SK-N-SH (cell line): ENCODE results near the gene KCNQ2.

Experiments used
- CTCF ChIP-seq: fragments of 200-600 bp; sonication (generic); IDR thresholded peaks from 2 replicates; pipeline ENCODE4 v1.6.1; 2017; ENCODE audit warnings: antibody characterized with exemption, mild to moderate bottlenecking, moderate library complexity
- EP300 ChIP-seq, 2 experiments: IDR thresholded peaks; 2 replicates each; pipeline versions ENCODE4 v1.4.0 to v1.6.1; 2012; ENCODE audit warnings: borderline replicate concordance in 1 of 2, low read depth in 1 of 2, low read length in 1 of 2
- FOXM1 ChIP-seq: IDR thresholded peaks from 2 replicates; pipeline ENCODE4 v1.4.0; 2012; ENCODE audit warnings: low read depth, mild to moderate bottlenecking
- PBX3 ChIP-seq: IDR thresholded peaks from 2 replicates; pipeline ENCODE4; 2012
- POLR2AphosphoS5 ChIP-seq: IDR thresholded peaks from 2 replicates; pipeline ENCODE4 v1.6.1; 2012; ENCODE audit warnings: low read depth, low read length
- RAD21 ChIP-seq: IDR thresholded peaks from 2 replicates; pipeline ENCODE4 v1.6.1; 2012; ENCODE audit warnings: mild to moderate bottlenecking, low read length

- TF ChIP-seq CTCF (no peak), POLR2AphosphoS5 (no peak), EP300 (IDR thresholded peaks at IDR 0.05; ENCODE audit: borderline replicate concordance in 1 of 2, low read depth in 1 of 2, low read length in 1 of 2) (no peak), PBX3 (no peak), FOXM1 (no peak), RAD21 (no peak)
Observed at GRCh38 chr20:63416631-63417030, 55.8 kb downstream of the KCNQ2 start.
